GM13977 (cell line): Measurements from ENCODE around the gene DNAJC22.

Experiments
- DNase-seq: peaks from one replicate; pipeline ENCODE4 v3.0.0; 2012; ENCODE audit warnings: low spot score
- CTCF ChIP-seq: IDR thresholded peaks from 2 replicates; pipeline ENCODE4 v1.5.1; 2012; ENCODE audit warnings: mild to moderate bottlenecking, control low read depth; ENCODE audit not compliant: insufficient read depth; ENCODE audit errors: extremely low read depth, missing control alignments
- in situ Hi-C: fragments of 300-500 bp; cut with MboI; formaldehyde crosslinking; loops from one replicate; pipeline ENCODE4 v1.12.0; 2022; ENCODE audit warnings: low sequenced_read_pairs, low pct_unique_long_range_greater_than_20kb, mixed read lengths, inconsistent platforms; ENCODE audit not compliant: unreplicated experiment

DNAJC22 gene

GRCh38 chr12:49325606-49326005, 21.1 kb upstream of the DNAJC22 start:
- in situ Hi-C loops = no loop called here
- no peak for DNase-seq
- no peak for TF ChIP-seq CTCF

GRCh38 chr12:49327368-49327767, 19.3 kb upstream of the DNAJC22 start:
- in situ Hi-C loops = no loop called here
- no peak for DNase-seq
- TF ChIP-seq CTCF = no peak

GRCh38 chr12:49327887-49328286, 18.8 kb upstream of the DNAJC22 start:
- in situ Hi-C loops = no loop called here
- no peak for TF ChIP-seq CTCF
- no peak for DNase-seq

GRCh38 chr12:49328816-49329215, 17.9 kb upstream of the DNAJC22 start:
- in situ Hi-C loops = no loop called here
- no peak for DNase-seq
- no peak for TF ChIP-seq CTCF

GRCh38 chr12:49330032-49330619, 16.6 kb upstream of the DNAJC22 start:
- TF ChIP-seq CTCF = no peak
- no peak for DNase-seq
- in situ Hi-C loops = no loop called here

GRCh38 chr12:49330631-49331379, 15.9 kb upstream of the DNAJC22 start:
- TF ChIP-seq CTCF = no peak
- no peak for DNase-seq
- in situ Hi-C loops = no loop called here
